Neural crest cell (in vitro differentiated cells): ENCODE measurements around the gene DNAJC27. TPM values are rescaled to one million over a fixed set of nuclear protein-coding genes. Genes with fewer than 3 reads are reported as not detected.
"Not testable (repeated sequence)": the region's sequence is repeated elsewhere in the genome, so short reads cannot be mapped to it uniquely, and the experiment has no call there.

ENCODE experiments used
- DNase-seq: peaks from one replicate; pipeline ENCODE4 v3.0.0; 2021; ENCODE audit warnings: low read depth, mixed read lengths, low spot score
- H3K27ac Mint-ChIP-seq: one replicate; pipeline ENCODE4 v1.8.0; 2021; ENCODE audit warnings: mild to moderate bottlenecking, mixed read lengths; ENCODE audit not compliant: unreplicated experiment
- H3K27me3 Mint-ChIP-seq: 2 replicates; pipeline ENCODE4 v1.8.0; 2021; ENCODE audit warnings: low read depth, mild to moderate bottlenecking, mixed read lengths
- H3K36me3 Mint-ChIP-seq: 2 replicates; pipeline ENCODE4 v1.8.0; 2021; ENCODE audit warnings: low read depth, mild to moderate bottlenecking, mixed read lengths
- H3K4me1 Mint-ChIP-seq: 2 replicates; pipeline ENCODE4 v1.8.0; 2021; ENCODE audit warnings: mixed read lengths
- H3K4me3 Mint-ChIP-seq: one replicate; pipeline ENCODE4 v1.8.0; 2021; ENCODE audit warnings: mild to moderate bottlenecking, mixed read lengths
- H3K9me3 Mint-ChIP-seq: 2 replicates; pipeline ENCODE4 v1.8.0; 2021; ENCODE audit warnings: mixed read lengths
- CTCF ChIP-seq: fragments of 200-600 bp; sonication (generic); conservative IDR thresholded peaks from 2 replicates; pipeline ENCODE4 v1.5.0; 2021; ENCODE audit warnings: antibody characterized with exemption, mild to moderate bottlenecking
- total RNA-seq: library from RNA; stranded (reverse); gene quantifications from 2 replicates; pipeline ENCODE4 v1.2.1, GENCODE V29; 2021

DNAJC27 gene
- total RNA-seq, 1 donor from 2014 or later = 8.1 TPM

GRCh38 chr2:25001325-25001637 lies 29.5 kb upstream of the DNAJC27 start:
- Mint-ChIP-seq H3K36me3 (no peaks in the 10 kb centered on the region), H3K27me3 (peaks cover 2% of the 10 kb centered on the region), H3K27ac (no peak overlapping the region), H3K4me3 (no peak overlapping the region), H3K9me3 (no peaks in the 10 kb centered on the region), H3K4me1 (no peaks in the 10 kb centered on the region)
- no peak for TF ChIP-seq CTCF
- no peak for DNase-seq

- H3K27ac Mint-ChIP-seq = no peak overlapping the region
- no peak for DNase-seq
- no peak overlapping the region for H3K4me3 Mint-ChIP-seq
- TF ChIP-seq CTCF = no peak
- H3K4me1 Mint-ChIP-seq = no peaks in the 10 kb centered on the region
- no peaks in the 10 kb centered on the region for H3K9me3 Mint-ChIP-seq
- peaks cover 2% of the 10 kb centered on the region for H3K27me3 Mint-ChIP-seq
- no peaks in the 10 kb centered on the region for H3K36me3 Mint-ChIP-seq
Observed at GRCh38 chr2:25000503-25001324, 29.0 kb upstream of the DNAJC27 start.

- no peak overlapping the region for H3K27ac Mint-ChIP-seq
- no peak overlapping the region for H3K4me3 Mint-ChIP-seq
- no peaks in the 10 kb centered on the region for H3K36me3 Mint-ChIP-seq
- H3K27me3 Mint-ChIP-seq = peaks cover 2% of the 10 kb centered on the region
- no peaks in the 10 kb centered on the region for H3K4me1 Mint-ChIP-seq
- TF ChIP-seq CTCF = no peak
- no peaks in the 10 kb centered on the region for H3K9me3 Mint-ChIP-seq
- no peak for DNase-seq
Observed at GRCh38 chr2:25000036-25000435, 28.3 kb upstream of the DNAJC27 start.

GRCh38 chr2:24999097-24999496 lies 27.3 kb upstream of the DNAJC27 start:
- not testable (repeated sequence) for H3K27ac Mint-ChIP-seq, H3K27me3 Mint-ChIP-seq, H3K36me3 Mint-ChIP-seq, H3K4me1 Mint-ChIP-seq, H3K9me3 Mint-ChIP-seq, H3K4me3 Mint-ChIP-seq, DNase-seq

GRCh38 chr2:24994146-24994724 lies 22.5 kb upstream of the DNAJC27 start:
- H3K4me3 Mint-ChIP-seq = no peak overlapping the region
- DNase-seq = no peak
- no peaks in the 10 kb centered on the region for H3K4me1 Mint-ChIP-seq
- TF ChIP-seq CTCF = no peak
- no peaks in the 10 kb centered on the region for H3K36me3 Mint-ChIP-seq
- peaks cover 2% of the 10 kb centered on the region for H3K27me3 Mint-ChIP-seq
- no peak overlapping the region for H3K27ac Mint-ChIP-seq
- H3K9me3 Mint-ChIP-seq = peaks cover 5% of the 10 kb centered on the region

- Mint-ChIP-seq H3K36me3 (no peaks in the 10 kb centered on the region), H3K27me3 (peaks cover 2% of the 10 kb centered on the region), H3K4me1 (no peaks in the 10 kb centered on the region), H3K27ac (no peak overlapping the region), H3K9me3 (peaks cover 5% of the 10 kb centered on the region), H3K4me3 (no peak overlapping the region)
- no peak for TF ChIP-seq CTCF
- DNase-seq = no peak
Observed at GRCh38 chr2:24993406-24994145, 21.8 kb upstream of the DNAJC27 start.
